Upper lobe of left lung (tissue), 4 donors: ENCODE measurements around the gene MEF2C.

Experiments
- CTCF ChIP-seq, 6 experiments: fragments of 450-650 bp in 4 of 6; fragments of 200-600 bp in 2 of 6; sonication (generic) in 2 of 6; IDR thresholded peaks; one replicate each; pipeline ENCODE4 v1.5.1; 2016 to 2019; ENCODE audit warnings: antibody characterized with exemption in 6 of 6
- EP300 ChIP-seq, 4 donors: sonication (generic); formaldehyde crosslinking; IDR thresholded peaks; one replicate each; pipeline ENCODE4 v1.5.1; 2017; ENCODE audit warnings: antibody characterized with exemption in 4 of 4, control low read depth in 2 of 4

- no peak for TF ChIP-seq CTCF (IDR thresholded peaks at IDR 0.05)
- TF ChIP-seq EP300 (IDR thresholded peaks at IDR 0.05) = no peak
These were observed 160.4 kb downstream of the MEF2C start for GRCh38 chr5:88722546-88723073.
